HG02943 (cell line): Measurements from ENCODE around the gene SMAP2.

Experiments used
- ATAC-seq: cut with Tn5 transposase; IDR thresholded peaks from one replicate; pipeline ENCODE4 v1.9.1; 2021; ENCODE audit warnings: mild to moderate bottlenecking, low read depth, moderate library complexity; ENCODE audit not compliant: unreplicated experiment

Gene SMAP2

GRCh38 chr1:40462956-40463590 lies 89.5 kb downstream of the SMAP2 start:
- no peak for ATAC-seq

GRCh38 chr1:40469327-40469726 lies 95.8 kb downstream of the SMAP2 start:
- no peak for ATAC-seq
